SJSA1 (cell line): ENCODE results near the gene WDR37. TPM values are rescaled to one million over a fixed set of nuclear protein-coding genes. Genes with fewer than 3 reads are reported as not detected.
"Not testable (repeated sequence)": the region's sequence is repeated elsewhere in the genome, so short reads cannot be mapped to it uniquely, and the experiment has no call there.

Experiments
- DNase-seq, 2 experiments: peaks; one replicate each; pipeline ENCODE4 v3.0.0-alpha.2; 2015 to 2020; ENCODE audit warnings: low spot score in 2 of 2, low read depth in 1 of 2
- H3K27ac ChIP-seq: fragments of 250-450 bp; sonication (Bioruptor Pico); 2 replicates; pipeline ENCODE4 v1.5.1; 2020; ENCODE audit warnings: mild to moderate bottlenecking, moderate library complexity
- H3K27me3 ChIP-seq: fragments of 250-450 bp; sonication (Bioruptor Pico); replicated peaks from 2 replicates; pipeline ENCODE4 v1.5.1; 2020; ENCODE audit warnings: mild to moderate bottlenecking, moderate library complexity
- H3K36me3 ChIP-seq: fragments of 250-450 bp; sonication (Bioruptor Pico); 2 replicates; pipeline ENCODE4 v1.5.1; 2020; ENCODE audit warnings: mild to moderate bottlenecking
- H3K4me1 ChIP-seq: fragments of 250-450 bp; sonication (Bioruptor Pico); replicated peaks from 2 replicates; pipeline ENCODE4 v1.6.1; 2021; ENCODE audit warnings: mild to moderate bottlenecking
- H3K4me3 ChIP-seq: fragments of 250-450 bp; sonication (Bioruptor Pico); 2 replicates; pipeline ENCODE4 v1.5.1; 2020; ENCODE audit warnings: mild to moderate bottlenecking
- H3K9me3 ChIP-seq: fragments of 250-450 bp; sonication (Bioruptor Pico); replicated peaks from 2 replicates; pipeline ENCODE4 v1.5.1; 2020; ENCODE audit warnings: mild to moderate bottlenecking
- total RNA-seq: library from RNA; depleted of rRNA; stranded (reverse); fragments of >200 nt; shearing (Covaris generic); gene quantifications from 2 replicates; pipeline ENCODE4 v1.2.3, GENCODE V29; 2014

The WDR37 gene
- total RNA-seq, 1 experiment from 2014 or later = 8.1 TPM

- Histone ChIP-seq H3K36me3 (no peaks in the 10 kb centered on the region), H3K9me3 (no peaks in the 10 kb centered on the region), H3K27ac (no peak overlapping the region), H3K27me3 (peaks cover 19% of the 10 kb centered on the region), H3K4me1 (no peaks in the 10 kb centered on the region), H3K4me3 (no peak overlapping the region)
- peak in 1 of 2 experiments; percentile 8 for DNase-seq
Measured at GRCh38 chr10:1153251-1153763, 97.1 kb downstream of the WDR37 start.

GRCh38 chr10:1153805-1154351 is 97.7 kb downstream of the WDR37 start:
- H3K36me3 ChIP-seq = no peaks in the 10 kb centered on the region
- H3K4me3 ChIP-seq = no peak overlapping the region
- H3K27me3 ChIP-seq = peaks cover 19% of the 10 kb centered on the region
- no peak overlapping the region for H3K27ac ChIP-seq
- H3K9me3 ChIP-seq = no peaks in the 10 kb centered on the region
- no peaks in the 10 kb centered on the region for H3K4me1 ChIP-seq
- peak in 1 of 2 experiments; percentile 25 for DNase-seq

GRCh38 chr10:1154531-1155295 is 98.5 kb downstream of the WDR37 start:
- H3K27ac ChIP-seq = no peak overlapping the region
- H3K4me1 ChIP-seq = no peaks in the 10 kb centered on the region
- peaks cover 19% of the 10 kb centered on the region for H3K27me3 ChIP-seq
- H3K4me3 ChIP-seq = no peak overlapping the region
- DNase-seq = no peak
- H3K9me3 ChIP-seq = no peaks in the 10 kb centered on the region
- no peaks in the 10 kb centered on the region for H3K36me3 ChIP-seq

GRCh38 chr10:1155791-1156615 is 99.8 kb downstream of the WDR37 start:
- Histone ChIP-seq H3K9me3 (no peaks in the 10 kb centered on the region; the same call in 1 of the 2 replicates), H3K4me1 (no peaks in the 10 kb centered on the region), H3K27ac (no peak overlapping the region), H3K36me3 (no peaks in the 10 kb centered on the region), H3K4me3 (no peak overlapping the region), H3K27me3 (peaks cover 19% of the 10 kb centered on the region)
- DNase-seq = no peak

- H3K4me1 ChIP-seq = no peaks in the 10 kb centered on the region
- no peak overlapping the region for H3K27ac ChIP-seq
- H3K4me3 ChIP-seq = no peak overlapping the region
- no peak for DNase-seq
- no peaks in the 10 kb centered on the region for H3K36me3 ChIP-seq
- H3K9me3 ChIP-seq = no peaks in the 10 kb centered on the region; the same call in 1 of the 2 replicates
- peaks cover 19% of the 10 kb centered on the region for H3K27me3 ChIP-seq
Measured at GRCh38 chr10:1156616-1156886, 100.4 kb downstream of the WDR37 start.

- no peaks in the 10 kb centered on the region for H3K36me3 ChIP-seq
- no peak overlapping the region for H3K27ac ChIP-seq
- H3K27me3 ChIP-seq = peaks cover 19% of the 10 kb centered on the region
- no peaks in the 10 kb centered on the region; the same call in 1 of the 2 replicates for H3K9me3 ChIP-seq
- DNase-seq = no peak
- H3K4me1 ChIP-seq = no peaks in the 10 kb centered on the region
- H3K4me3 ChIP-seq = no peak overlapping the region
Measured at GRCh38 chr10:1156921-1157614, 100.9 kb downstream of the WDR37 start.

GRCh38 chr10:1157615-1157933 is 101.4 kb downstream of the WDR37 start:
- Histone ChIP-seq H3K4me1 (no peaks in the 10 kb centered on the region), H3K36me3 (no peaks in the 10 kb centered on the region), H3K9me3 (no peaks in the 10 kb centered on the region; the same call in 1 of the 2 replicates), H3K27ac (no peak overlapping the region), H3K4me3 (no peak overlapping the region), H3K27me3 (peaks cover 19% of the 10 kb centered on the region)
- no peak for DNase-seq

GRCh38 chr10:1158066-1158465 is 101.9 kb downstream of the WDR37 start:
- Histone ChIP-seq H3K27me3 (peaks cover 18% of the 10 kb centered on the region), H3K36me3 (no peaks in the 10 kb centered on the region), H3K27ac (no peak overlapping the region), H3K4me3 (no peak overlapping the region), H3K4me1 (no peaks in the 10 kb centered on the region), H3K9me3 (no peaks in the 10 kb centered on the region; the same call in 1 of the 2 replicates)
- no peak for DNase-seq

- DNase-seq = peak in 1 of 2 experiments; percentile 34
- not testable (repeated sequence) for H3K4me3 ChIP-seq
Measured at GRCh38 chr10:1158536-1158935, 102.4 kb downstream of the WDR37 start.

GRCh38 chr10:1159131-1160061 is 103.2 kb downstream of the WDR37 start:
- no peaks in the 10 kb centered on the region for H3K4me1 ChIP-seq
- peak in 1 of 2 experiments; percentile 40 for DNase-seq
- peaks cover 10% of the 10 kb centered on the region; the same call in 1 of the 2 replicates for H3K27me3 ChIP-seq
- no peak overlapping the region for H3K27ac ChIP-seq
- H3K36me3 ChIP-seq = no peaks in the 10 kb centered on the region
- no peaks in the 10 kb centered on the region; the same call in 1 of the 2 replicates for H3K9me3 ChIP-seq
- no peak overlapping the region for H3K4me3 ChIP-seq

More at GRCh38 chr10:1158536-1158935, 102.4 kb downstream of the WDR37 start:
- H3K27ac ChIP-seq, H3K4me1 ChIP-seq, H3K36me3 ChIP-seq, H3K9me3 ChIP-seq: not testable (repeated sequence)
- peaks cover 13% of the 10 kb centered on the region for H3K27me3 ChIP-seq

GRCh38 chr10:1160561-1161314 is 104.6 kb downstream of the WDR37 start:
- DNase-seq = peak in 1 of 2 experiments; percentile 27
- H3K4me1 ChIP-seq = no peaks in the 10 kb centered on the region

GRCh38 chr10:1161315-1161673 is 105.1 kb downstream of the WDR37 start:
- not testable (repeated sequence) for H3K4me3 ChIP-seq, DNase-seq, H3K27ac ChIP-seq, H3K4me1 ChIP-seq, H3K27me3 ChIP-seq, H3K9me3 ChIP-seq, H3K36me3 ChIP-seq

More at GRCh38 chr10:1160561-1161314, 104.6 kb downstream of the WDR37 start:
- Histone ChIP-seq H3K36me3 (no peaks in the 10 kb centered on the region), H3K27ac (no peak overlapping the region), H3K9me3 (no peaks in the 10 kb centered on the region; the same call in 1 of the 2 replicates), H3K27me3 (peaks cover 10% of the 10 kb centered on the region; the same call in 1 of the 2 replicates), H3K4me3 (no peak overlapping the region)
